Kidney (tissue), 14 donors: Measurements from ENCODE around the gene UTS2R. TPM values are rescaled to one million over a fixed set of nuclear protein-coding genes. Genes with fewer than 3 reads are reported as not detected.

Experiments used
- DNase-seq, 5 donors: peaks; one replicate each; pipeline ENCODE4 v3.0.0-alpha.2; 2013 to 2020
- FAIRE-seq: peaks from 2 replicates; lab custom pipeline; 2012; peaks lifted over from hg19 to GRCh38; lab: Jason Lieb, UNC
- H3K27ac ChIP-seq, 2 donors: one replicate each; pipeline ENCODE4 v1.7.0; 2013; ENCODE audit warnings: low read depth in 2 of 2, low read length in 2 of 2, inconsistent platforms in 1 of 2
- H3K27me3 ChIP-seq: one replicate; pipeline ENCODE4 v1.7.1; 2013; ENCODE audit warnings: low read length, inconsistent platforms; ENCODE audit not compliant: control insufficient read depth, insufficient read depth
- H3K36me3 ChIP-seq, 3 donors: one replicate each; pipeline versions ENCODE4 v1.7.0 to v1.7.1; 2013; ENCODE audit warnings: low read length in 3 of 3, control low read depth in 1 of 3, inconsistent platforms in 1 of 3; ENCODE audit not compliant: insufficient read depth in 3 of 3, control insufficient read depth in 2 of 3
- H3K4me1 ChIP-seq, 3 donors: one replicate each; pipeline versions ENCODE4 v1.7.0 to v1.7.1; 2013; ENCODE audit warnings: low read length in 3 of 3, inconsistent platforms in 1 of 3, low read depth in 1 of 3; ENCODE audit not compliant: control insufficient read depth in 2 of 3, insufficient read depth in 2 of 3
- H3K4me3 ChIP-seq, 3 donors: one replicate each; pipeline versions ENCODE4 v1.7.0 to v1.8.1; 2013; ENCODE audit warnings: low read length in 3 of 3, control low read depth in 1 of 3, inconsistent platforms in 1 of 3
- H3K9ac ChIP-seq, 3 donors: one replicate each; pipeline versions ENCODE4 v1.7.0 to v1.7.1; 2013; ENCODE audit warnings: low read length in 3 of 3, control low read depth in 1 of 3, inconsistent platforms in 1 of 3
- H3K9me3 ChIP-seq, 3 donors: one replicate each; pipeline versions ENCODE4 v1.7.0 to v1.7.1; 2013; ENCODE audit warnings: low read length in 3 of 3, control low read depth in 1 of 3, inconsistent platforms in 1 of 3; ENCODE audit not compliant: control insufficient read depth in 2 of 3, insufficient read depth in 1 of 3
- CTCF ChIP-seq: IDR thresholded peaks from 3 replicates; pipeline ENCODE4 v1.5.1; 2012; ENCODE audit warnings: mild to moderate bottlenecking, moderate library complexity, borderline replicate concordance; ENCODE audit not compliant: insufficient read depth; ENCODE audit errors: extremely low read depth
- intact Hi-C: fragments of 100-400 bp; cut with DNase I; formaldehyde crosslinking; loops from one replicate; pipeline ENCODE4 v1.11.1; 2022
- polyA plus RNA-seq: library from polyadenylated mRNA; stranded (reverse); fragments of 350-450 nt; fragmentation: Illumina TruSeq; extraction: RNeasy Lipid Tissue Mini Kit (QIAGEN cat#74804); gene quantifications from one replicate; pipeline ENCODE4 v1.2.3, GENCODE V29; 2014; ENCODE audit warnings: low read depth, low replicate concordance; ENCODE audit not compliant: insufficient read depth
- total RNA-seq: library from RNA; stranded (reverse); fragmentation: NEBNext Ultra II Directional; extraction: Animal tissue kit (Norgen Biotek cat#: 25700); gene quantifications from one replicate; pipeline ENCODE4 v1.2.1, GENCODE V29; 2021
- donor health status: control.
- donor health status: control.
- donor health status: control.
- donor health status: control.
- donor health status: control.
- donor health status: DM: yes; HTN: yes; CAD: no.
- donor health status: Normal renal cell carcinoma (clear cell type).

Gene UTS2R
- total and polyA plus RNA-seq, 2 donors from 2014 or later = not detected

- intact Hi-C loops = no loop called here
- TF ChIP-seq CTCF = no peak
- Histone ChIP-seq H3K27ac (no peak overlapping the region), H3K9me3 (no peaks in the 10 kb centered on the region), H3K4me3 (no peak overlapping the region), H3K9ac (no peak overlapping the region), H3K27me3 (no peaks in the 10 kb centered on the region), H3K4me1 (no peaks in the 10 kb centered on the region), H3K36me3 (peaks cover 0 to 2% (median 0%) of the 10 kb centered on the region in 3 donors)
- DNase-seq = peak in 2 of 5 donors; percentile 30 to 75
- FAIRE-seq = no peak
Observed at GRCh38 chr17:82400206-82400605, 28.6 kb downstream of the UTS2R start.

DNA sequence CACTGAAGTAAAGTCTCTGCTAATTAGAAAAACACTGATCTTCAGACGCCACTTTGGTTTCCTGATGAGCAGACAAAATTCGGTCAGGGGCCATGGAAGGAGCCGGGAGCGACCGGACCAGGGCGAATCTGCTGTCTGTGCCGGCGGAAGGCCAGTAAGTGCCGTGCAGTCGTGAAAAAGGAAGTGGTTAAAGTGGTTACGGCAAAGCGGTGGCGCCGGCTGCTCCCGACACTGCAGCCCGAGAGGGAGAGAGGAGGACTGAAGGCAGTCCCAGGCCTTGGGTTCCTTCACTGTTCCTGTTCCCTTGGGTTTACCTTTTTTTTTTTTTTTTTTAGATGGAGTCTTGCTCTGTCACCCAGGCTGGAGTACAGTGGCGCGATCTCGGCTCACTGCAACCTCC lies 29.3 kb downstream of the UTS2R start:
- no peak overlapping the region for H3K27ac ChIP-seq
- no peaks in the 10 kb centered on the region for H3K9me3 ChIP-seq
- H3K27me3 ChIP-seq = no peaks in the 10 kb centered on the region
- FAIRE-seq (no peak), DNase-seq (peak in 1 of 5 donors; percentile 74)
- H3K4me3 ChIP-seq = no peak overlapping the region
- no peak for TF ChIP-seq CTCF
- H3K9ac ChIP-seq = no peak overlapping the region
- intact Hi-C loops = no loop called here
- H3K4me1 ChIP-seq = no peaks in the 10 kb centered on the region
- H3K36me3 ChIP-seq = peaks cover 0 to 2% (median 0%) of the 10 kb centered on the region in 3 donors

DNA sequence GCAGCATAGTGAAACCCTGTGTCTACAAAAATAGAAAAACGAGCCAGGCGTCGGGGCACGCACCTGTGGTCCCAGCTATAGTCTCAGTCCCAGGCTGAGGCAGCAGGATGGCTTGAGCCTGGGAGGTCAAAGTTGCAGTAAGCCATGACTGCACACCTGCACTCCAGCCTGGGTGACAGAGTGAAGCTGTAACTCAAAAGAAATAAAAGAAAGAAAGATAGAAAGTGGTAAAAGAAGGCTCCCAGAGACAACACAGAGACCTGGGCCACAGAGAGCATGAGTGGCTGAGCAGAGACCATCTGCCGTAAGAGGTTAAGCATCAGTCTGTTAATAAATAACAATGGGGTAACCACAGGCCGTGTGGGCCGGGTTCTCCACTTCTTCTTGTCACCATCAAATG lies 31.3 kb downstream of the UTS2R start:
- no peak overlapping the region for H3K4me3 ChIP-seq
- TF ChIP-seq CTCF = no peak
- peak in 1 of 5 donors; percentile 23 for DNase-seq
- H3K9me3 ChIP-seq = no peaks in the 10 kb centered on the region
- H3K36me3 ChIP-seq = peaks cover 0 to 3% (median 0%) of the 10 kb centered on the region in 3 donors
- no peak overlapping the region for H3K27ac ChIP-seq
- no peak for FAIRE-seq
- H3K4me1 ChIP-seq = no peaks in the 10 kb centered on the region
- no peaks in the 10 kb centered on the region for H3K27me3 ChIP-seq
- intact Hi-C loops = no loop called here
- no peak overlapping the region for H3K9ac ChIP-seq
